WTC11 (cell line): Measurements from ENCODE around the gene MND1.

Source experiments
- ATF6 ChIP-seq: sonication (generic); formaldehyde crosslinking; IDR thresholded peaks from 2 replicates; pipeline ENCODE4 v1.8.1; 2023; ENCODE audit warnings: mild to moderate bottlenecking, missing genetic modification reagents
- CTCF ChIP-seq: fragments of 200-600 bp; IDR thresholded peaks from 2 replicates; pipeline ENCODE4 v1.8.0; 2022; ENCODE audit warnings: antibody characterized with exemption
- USF1 ChIP-seq: sonication (generic); formaldehyde crosslinking; IDR thresholded peaks from 2 replicates; pipeline ENCODE4 v1.8.0; 2022; ENCODE audit warnings: mild to moderate bottlenecking, missing genetic modification reagents

GRCh38 chr4:153452658-153453378, 108.3 kb downstream of the MND1 start:
- TF ChIP-seq USF1 (no peak), CTCF (no peak), ATF6 (CRISPR knock-in tag) (no peak)
